ES-I3 (cell line): ENCODE measurements around the gene SLC38A4.
"Not testable (repeated sequence)": the region's sequence is repeated elsewhere in the genome, so short reads cannot be mapped to it uniquely, and the experiment has no call there.

Experiments
- H3K36me3 ChIP-seq: 2 replicates; pipeline ENCODE4 v1.6.1; 2013; ENCODE audit warnings: mild to moderate bottlenecking, low read length, control low read depth, moderate library complexity; ENCODE audit not compliant: insufficient read depth
- H3K4me1 ChIP-seq: 2 replicates; pipeline ENCODE4 v1.6.1; 2013; ENCODE audit warnings: mild to moderate bottlenecking, control low read depth, low read length; ENCODE audit not compliant: insufficient read depth
- H3K9ac ChIP-seq: 2 replicates; pipeline ENCODE4 v1.6.1; 2013; ENCODE audit warnings: low read depth, mild to moderate bottlenecking, low read length, moderate library complexity
- H3K9me3 ChIP-seq: 2 replicates; pipeline ENCODE4 v1.6.1; 2013; ENCODE audit warnings: mild to moderate bottlenecking, low read length, moderate library complexity; ENCODE audit not compliant: control insufficient read depth, insufficient read depth

The SLC38A4 gene

DNA sequence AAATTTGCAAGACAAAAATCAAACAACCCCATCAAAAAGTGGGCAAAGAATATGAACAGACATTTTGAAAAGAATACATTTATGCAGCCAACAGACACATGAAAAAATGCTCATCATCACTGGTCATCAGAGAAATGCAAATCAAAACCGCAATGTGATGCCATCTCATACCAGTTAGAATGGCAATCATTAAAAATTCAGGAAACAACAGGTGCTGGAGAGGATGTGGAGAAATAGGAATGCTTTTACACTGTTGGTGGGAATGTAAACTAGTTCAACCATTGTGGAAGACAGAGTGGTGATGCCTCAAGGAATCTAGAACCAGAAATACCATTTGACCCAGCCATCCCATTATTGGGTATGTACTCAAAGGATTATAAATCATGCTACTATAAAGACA is 83.5 kb downstream of the SLC38A4 start:
- H3K9ac ChIP-seq, H3K4me1 ChIP-seq, H3K36me3 ChIP-seq, H3K9me3 ChIP-seq: not testable (repeated sequence)

DNA sequence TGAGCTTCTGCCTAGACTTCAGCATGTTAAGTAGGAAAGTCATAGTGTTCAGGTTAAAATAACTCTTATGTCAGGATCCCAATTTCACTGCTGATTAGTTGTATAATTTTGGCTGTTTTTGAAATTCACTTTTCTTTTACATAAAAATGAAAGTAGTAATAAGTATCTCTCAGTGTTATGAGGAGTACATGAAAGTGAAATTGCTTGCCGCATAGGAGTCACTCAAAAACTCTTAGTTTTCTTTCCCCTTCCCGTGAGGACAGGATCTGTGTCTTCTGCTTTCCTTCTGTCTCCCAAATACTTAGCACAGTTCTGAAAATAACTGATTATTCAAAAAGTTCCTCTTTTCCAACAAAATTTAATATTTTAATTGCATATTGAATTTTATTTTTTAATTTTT is 100.5 kb downstream of the SLC38A4 start:
- Histone ChIP-seq H3K9me3 (no peaks in the 10 kb centered on the region), H3K36me3 (no peaks in the 10 kb centered on the region), H3K4me1 (no peaks in the 10 kb centered on the region), H3K9ac (no peak overlapping the region)

DNA sequence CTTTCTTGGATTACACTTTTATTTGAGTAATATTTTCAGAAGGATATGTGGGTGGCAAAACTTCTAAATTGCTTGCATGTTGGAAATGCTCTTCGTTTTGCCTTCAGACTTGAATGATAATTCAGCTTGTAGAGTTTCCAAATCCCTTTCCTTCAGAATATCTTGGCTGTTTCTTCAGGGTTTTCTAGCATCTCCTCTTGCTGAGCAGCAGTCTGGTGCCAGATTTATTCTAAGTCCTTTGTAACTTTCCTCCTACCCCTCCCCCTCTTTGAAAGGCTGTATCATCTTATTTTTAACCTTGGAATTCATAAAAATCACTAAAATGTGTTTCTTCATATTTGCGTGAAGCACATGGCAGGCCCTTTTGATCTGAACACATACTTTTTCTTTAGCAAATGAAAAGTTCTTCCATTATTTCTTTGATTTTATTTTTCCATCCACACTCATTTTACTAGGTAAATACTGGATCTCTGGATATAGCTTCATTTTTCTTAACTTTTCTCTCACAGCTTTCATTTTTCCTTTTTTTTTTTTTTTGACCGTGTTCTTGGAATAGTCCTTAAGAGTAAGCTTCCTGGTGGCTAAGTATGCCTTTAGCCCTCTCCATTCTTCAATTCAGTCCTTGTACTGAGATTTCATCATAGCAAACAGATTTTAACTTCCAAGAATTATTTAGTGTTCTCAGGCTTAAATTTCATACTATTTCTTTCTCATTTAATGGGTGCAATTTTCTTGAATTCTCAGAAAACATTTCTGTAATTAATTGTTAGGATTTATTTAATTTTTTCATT is 102.0 kb downstream of the SLC38A4 start:
- Histone ChIP-seq H3K9me3 (no peaks in the 10 kb centered on the region), H3K36me3 (no peaks in the 10 kb centered on the region), H3K4me1 (no peaks in the 10 kb centered on the region), H3K9ac (no peak overlapping the region)

DNA sequence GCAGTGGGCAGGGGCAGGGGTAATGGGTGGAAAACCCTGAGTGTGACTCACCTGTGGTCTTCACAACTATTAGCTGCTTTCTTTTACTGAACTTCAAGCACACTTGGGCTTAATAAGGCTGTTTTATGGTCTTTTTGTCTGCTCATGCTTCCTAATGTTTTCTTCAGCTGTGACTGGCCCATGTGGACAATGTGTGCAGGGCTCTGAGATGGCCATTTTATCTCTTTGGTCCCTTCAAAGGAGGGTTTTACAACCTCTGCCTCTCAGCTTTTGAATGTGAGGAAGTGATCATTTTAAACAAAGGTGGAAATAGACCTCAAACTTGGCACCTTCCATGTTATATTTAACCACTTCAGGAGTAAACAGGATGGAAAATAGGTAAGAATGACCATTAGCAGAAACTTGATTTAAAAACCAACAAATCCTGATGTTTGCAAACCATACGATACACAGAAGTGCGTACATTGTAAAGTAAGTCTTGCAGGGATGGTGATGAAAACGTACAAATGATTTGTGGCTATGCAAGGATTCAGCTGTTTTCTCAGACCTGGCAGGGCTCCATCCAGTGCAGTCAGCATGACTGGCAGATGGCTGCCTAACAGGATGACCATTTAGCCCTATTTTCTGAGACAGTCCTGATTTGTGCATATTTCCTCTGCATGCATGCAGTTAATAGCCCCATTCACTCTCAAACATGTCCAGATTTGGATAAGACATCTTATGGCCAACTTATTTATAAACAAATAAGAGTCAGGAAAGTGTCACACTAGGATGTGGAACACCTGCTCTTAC is 103.2 kb downstream of the SLC38A4 start:
- Histone ChIP-seq H3K4me1 (no peaks in the 10 kb centered on the region), H3K9ac (no peak overlapping the region), H3K36me3 (no peaks in the 10 kb centered on the region), H3K9me3 (no peaks in the 10 kb centered on the region)

DNA sequence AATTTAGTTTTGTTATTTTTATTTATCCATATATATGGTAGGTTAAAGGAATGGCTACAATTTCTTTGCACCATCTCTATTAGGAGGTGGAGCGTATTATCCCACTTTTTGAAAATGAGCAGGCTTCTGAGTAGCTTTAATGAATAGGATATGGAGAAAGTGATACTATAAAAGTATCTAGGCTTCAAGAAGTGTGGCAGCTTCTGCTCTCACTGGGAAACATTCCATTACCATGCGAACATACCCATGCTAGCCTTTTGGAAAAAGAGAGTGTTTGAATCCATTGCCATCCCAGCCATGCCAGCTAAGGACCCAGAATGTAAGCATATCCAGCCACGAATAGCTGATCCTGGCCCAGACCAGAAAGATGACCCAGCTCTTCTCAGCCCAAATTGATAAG is 107.3 kb downstream of the SLC38A4 start:
- Histone ChIP-seq H3K9ac (no peak overlapping the region), H3K9me3 (no peaks in the 10 kb centered on the region), H3K4me1 (no peaks in the 10 kb centered on the region), H3K36me3 (no peaks in the 10 kb centered on the region)

DNA sequence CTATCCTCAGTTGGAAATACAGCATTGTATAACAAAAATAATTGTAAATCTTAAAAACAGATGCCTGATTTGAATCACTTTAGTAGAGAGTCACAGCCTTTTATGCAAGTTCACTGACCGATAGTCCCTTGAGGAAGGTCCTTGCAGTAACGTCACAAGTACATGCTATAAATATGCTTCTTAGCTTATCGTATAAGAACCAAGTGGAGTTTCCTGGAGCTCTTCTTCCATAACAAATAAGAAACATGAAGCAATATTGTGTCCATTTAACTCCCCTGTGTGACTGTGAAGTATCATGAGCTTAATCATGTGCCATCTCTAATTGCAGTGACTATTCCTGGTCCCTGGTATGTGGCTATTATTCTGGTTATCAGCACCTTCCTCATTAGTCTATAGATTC is 107.9 kb downstream of the SLC38A4 start:
- H3K9me3 ChIP-seq: no peaks in the 10 kb centered on the region
- no peaks in the 10 kb centered on the region for H3K4me1 ChIP-seq
- no peak overlapping the region for H3K9ac ChIP-seq
- H3K36me3 ChIP-seq: no peaks in the 10 kb centered on the region

DNA sequence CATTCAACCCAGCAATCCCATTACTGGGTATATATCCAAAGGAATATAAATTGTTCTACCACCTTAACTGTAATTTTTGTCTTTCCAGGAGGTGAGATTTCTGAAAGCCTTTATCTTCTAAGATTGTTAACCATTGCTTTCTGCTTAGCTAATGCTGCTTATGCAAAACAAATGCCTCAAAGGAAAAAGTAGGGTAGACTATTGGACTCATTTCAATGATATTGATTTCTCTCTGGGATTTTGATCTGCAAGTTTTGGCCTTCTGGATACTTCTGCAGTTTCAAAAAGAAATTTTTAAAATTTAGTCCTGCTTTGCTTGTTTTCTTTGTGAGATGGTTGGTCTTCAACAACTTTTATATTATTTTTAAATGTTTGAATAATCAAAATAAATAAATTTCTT is 108.6 kb downstream of the SLC38A4 start:
- no peaks in the 10 kb centered on the region for H3K4me1 ChIP-seq
- H3K9me3 ChIP-seq: no peaks in the 10 kb centered on the region
- H3K36me3 ChIP-seq: no peaks in the 10 kb centered on the region
- H3K9ac ChIP-seq: no peak overlapping the region
